ENCODE measurements around the gene ZNF35. TPM values are rescaled to one million over a fixed set of nuclear protein-coding genes. Genes with fewer than 3 reads are reported as not detected.

The ZNF35 gene
- 10.6 and 14.7 TPM in 2 replicates for total RNA-seq
- polyA plus RNA-seq: 8.6 and 8.9 TPM in 2 replicates

- peaks cover 32% of the 10 kb centered on the region for H3K36me3 ChIP-seq
Measured at GRCh38 chr3:44648564-44649229, at the start of gene ZNF35. ZNF35 (plus strand) TSS chr3:44648732; CDS start chr3:44651068, 2,336 bp downstream.

GRCh38 chr3:44601749-44602148 is 46.8 kb upstream of the ZNF35 start:
- Histone ChIP-seq H3K36me3 (peaks cover 2% of the 10 kb centered on the region), H3K9me3 (ENCODE audit: low read depth) (no peaks in the 10 kb centered on the region), H3K4me1 (ENCODE audit: low read depth) (no peaks in the 10 kb centered on the region), H3K4me3 (no peak overlapping the region), H3K27me3 (no peaks in the 10 kb centered on the region), H3K27ac (no peak overlapping the region)
- DNase-seq (ENCODE audit: low read depth in 1 of 2, low spot score in 1 of 2): no peak
- no peak for TF ChIP-seq CTCF (IDR thresholded peaks at IDR 0.05; ENCODE audit: low read depth, low read length)

More at GRCh38 chr3:44648564-44649229, at the start of gene ZNF35:
- peak within 1 kb of the TSS; percentile 92 for H3K27ac ChIP-seq
- no peak for TF ChIP-seq CTCF (IDR thresholded peaks at IDR 0.05; ENCODE audit: low read depth, low read length)
- no peaks in the 10 kb centered on the region for H3K9me3 ChIP-seq (ENCODE audit: low read depth)
- H3K27me3 ChIP-seq: no peaks in the 10 kb centered on the region
- peak within 1 kb of the TSS; percentile 98 for H3K4me3 ChIP-seq
- H3K4me1 ChIP-seq (ENCODE audit: low read depth): peaks cover 8% of the 10 kb centered on the region
- DNase-seq (ENCODE audit: low read depth in 1 of 2, low spot score in 1 of 2): peak; percentile 91 to 92

- no peaks in the 10 kb centered on the region for H3K9me3 ChIP-seq (ENCODE audit: low read depth)
- TF ChIP-seq CTCF (IDR thresholded peaks at IDR 0.05; ENCODE audit: low read depth, low read length): no peak
- DNase-seq (ENCODE audit: low read depth in 1 of 2, low spot score in 1 of 2): no peak
Measured at GRCh38 chr3:44612678-44613077, 35.9 kb upstream of the ZNF35 start.

GRCh38 chr3:44624749-44625480 is 23.6 kb upstream of the ZNF35 start, which contains the start of gene ZNF197:
ZNF197 (plus strand) TSS chr3:44625036; CDS start chr3:44629155, 4,119 bp downstream.
- H3K4me1 ChIP-seq (ENCODE audit: low read depth): peaks cover 22% of the 10 kb centered on the region

More at GRCh38 chr3:44612678-44613077, 35.9 kb upstream of the ZNF35 start:
- Histone ChIP-seq H3K27ac (no peak overlapping the region), H3K4me3 (no peak overlapping the region), H3K27me3 (no peaks in the 10 kb centered on the region), H3K4me1 (ENCODE audit: low read depth) (no peaks in the 10 kb centered on the region), H3K36me3 (no peaks in the 10 kb centered on the region)

GRCh38 chr3:44628716-44629115 is 19.8 kb upstream of the ZNF35 start:
- Histone ChIP-seq H3K36me3 (peaks cover 17% of the 10 kb centered on the region), H3K4me1 (ENCODE audit: low read depth) (peaks cover 22% of the 10 kb centered on the region), H3K4me3 (no peak overlapping the region), H3K9me3 (ENCODE audit: low read depth) (no peaks in the 10 kb centered on the region), H3K27ac (no peak overlapping the region), H3K27me3 (no peaks in the 10 kb centered on the region)
- no peak for TF ChIP-seq CTCF (IDR thresholded peaks at IDR 0.05; ENCODE audit: low read depth, low read length)
- DNase-seq (ENCODE audit: low read depth in 1 of 2, low spot score in 1 of 2): no peak

More at GRCh38 chr3:44624749-44625480, 23.6 kb upstream of the ZNF35 start, which contains the start of gene ZNF197:
- Histone ChIP-seq H3K27ac (peak within 1 kb of the TSS; percentile 93), H3K36me3 (peaks cover 7% of the 10 kb centered on the region), H3K27me3 (no peaks in the 10 kb centered on the region), H3K9me3 (ENCODE audit: low read depth) (no peaks in the 10 kb centered on the region), H3K4me3 (peak within 1 kb of the TSS; percentile 81)
- DNase-seq (ENCODE audit: low read depth in 1 of 2, low spot score in 1 of 2): peak; percentile 94
- TF ChIP-seq CTCF (IDR thresholded peaks at IDR 0.05; ENCODE audit: low read depth, low read length): no peak
